ENCODE measurements around the gene KRT72.
A peak's percentile ranks its signal among the peaks of the same experiment; 100 is the strongest.
"Not testable (repeated sequence)": the region's sequence is repeated elsewhere in the genome, so short reads cannot be mapped to it uniquely, and the experiment has no call there.

KRT72 gene

DNA sequence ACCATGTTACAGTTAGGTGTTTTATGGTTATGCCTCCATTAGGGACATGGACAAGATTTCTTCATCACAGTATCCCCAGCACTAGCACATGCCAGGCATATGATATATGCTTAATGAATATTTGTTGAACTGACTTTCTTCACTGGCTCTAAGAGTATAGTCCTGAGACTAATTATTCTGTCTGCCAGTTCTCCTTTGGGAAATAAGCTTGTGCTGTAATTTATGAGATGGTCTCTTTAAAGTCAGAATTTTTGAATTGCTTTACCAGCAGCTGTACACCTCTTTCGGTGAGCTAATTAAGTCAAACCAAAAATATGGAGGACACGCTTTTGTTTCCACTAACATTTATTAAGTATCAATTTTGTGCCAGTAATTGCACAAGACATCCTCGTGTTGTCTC lies 4.8 kb upstream of the KRT72 start:
- no peak for DNase-seq

DNA sequence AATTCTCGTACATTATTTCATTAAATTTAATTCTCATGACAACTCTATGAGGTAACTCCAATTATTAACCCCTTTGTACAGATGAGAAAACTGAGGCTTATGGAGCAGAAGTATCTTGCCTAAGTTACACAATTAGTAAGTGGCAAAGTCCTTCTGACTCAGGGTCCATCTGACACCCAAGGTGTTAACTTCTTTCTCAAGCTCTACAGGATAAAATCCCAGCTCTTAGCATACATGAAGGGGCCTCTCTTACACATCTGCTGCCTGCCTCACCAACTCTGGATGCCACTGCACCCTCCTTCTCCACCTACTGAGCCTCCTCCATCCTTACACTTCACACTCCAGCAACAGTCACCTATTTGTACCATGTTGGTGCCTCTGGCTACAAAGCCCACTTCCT lies 4.3 kb upstream of the KRT72 start:
- DNase-seq, result no peak

DNA sequence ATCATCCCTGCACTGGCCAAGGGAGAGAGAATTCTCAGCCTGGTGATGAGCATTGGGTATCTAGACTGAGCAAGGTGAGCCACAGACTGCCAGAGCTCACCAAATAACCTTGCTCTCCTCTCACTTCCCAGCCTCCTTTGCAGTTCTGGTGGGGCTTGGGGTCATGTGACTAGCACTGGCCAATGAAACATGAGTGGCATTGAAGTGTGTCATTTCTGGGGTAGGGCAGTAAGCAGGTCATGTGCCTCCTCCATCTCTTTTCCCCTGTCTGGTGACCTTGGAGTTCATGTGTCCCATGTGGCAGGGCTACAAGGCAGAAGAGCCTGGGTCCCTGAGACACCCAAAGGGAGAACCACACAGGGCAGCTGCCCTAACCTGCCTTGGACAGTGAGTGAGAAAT lies 3.6 kb upstream of the KRT72 start:
- no peak for DNase-seq

DNA sequence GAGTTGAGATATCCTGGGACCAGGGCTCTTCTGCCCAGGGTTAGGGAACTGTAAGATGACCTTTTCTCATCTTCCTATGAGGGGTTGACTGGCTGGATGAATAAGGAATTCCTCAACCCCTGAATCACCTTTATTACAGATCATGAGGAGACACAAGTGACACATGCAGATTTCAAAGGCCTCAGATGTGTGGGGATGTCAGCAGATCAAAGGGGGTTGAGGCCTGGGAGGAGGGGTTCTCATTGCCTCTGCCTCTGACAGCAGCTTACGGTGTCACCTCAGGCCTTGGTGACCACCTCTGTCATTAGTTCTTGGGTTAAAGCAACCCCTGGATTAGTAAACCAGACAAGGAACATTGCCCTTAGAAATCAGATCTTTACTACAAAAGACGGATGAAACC lies 2.1 kb upstream of the KRT72 start:
- no peak for DNase-seq

DNA sequence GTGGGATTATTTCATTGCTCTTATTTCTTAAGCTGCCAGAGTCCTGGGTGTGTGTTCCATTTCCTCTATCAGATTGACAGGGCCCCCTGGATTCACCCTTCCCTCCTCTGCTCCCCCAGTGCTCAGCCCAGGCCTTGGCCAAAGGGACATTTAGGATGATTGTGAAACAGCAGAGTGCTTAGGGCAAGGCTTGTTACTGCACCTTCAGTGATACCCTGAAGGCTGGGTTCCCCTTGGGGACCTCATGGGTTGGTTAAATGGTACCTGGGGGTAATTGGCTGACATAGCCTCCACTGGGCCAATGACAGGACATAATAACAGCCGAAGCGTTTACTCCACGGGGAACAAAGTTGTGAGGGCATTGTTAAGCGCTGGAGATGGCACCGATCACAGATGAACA lies 1.3 kb upstream of the KRT72 start:
- DNase-seq, result no peak

DNA sequence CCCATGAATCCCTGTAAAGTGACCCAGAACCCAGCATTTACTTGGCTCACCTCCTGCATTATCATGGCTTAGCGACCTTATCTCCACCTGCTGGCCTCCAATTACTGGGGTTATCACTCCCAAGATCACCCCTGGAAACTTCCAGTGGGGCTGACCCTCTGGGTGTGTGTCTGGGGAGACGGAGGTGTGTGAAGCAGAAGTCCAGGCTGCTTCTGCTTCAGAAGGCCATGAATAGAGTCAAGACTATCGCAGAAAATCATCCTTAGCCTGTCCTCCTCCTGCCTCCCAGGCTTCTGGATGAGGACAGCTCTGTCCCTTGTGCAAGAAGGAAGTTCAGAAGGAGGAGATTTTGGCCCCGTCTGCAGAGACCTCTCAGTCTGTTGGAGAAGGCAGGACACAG lies 408 bp upstream of the KRT72 start:
- no peak for DNase-seq

DNA sequence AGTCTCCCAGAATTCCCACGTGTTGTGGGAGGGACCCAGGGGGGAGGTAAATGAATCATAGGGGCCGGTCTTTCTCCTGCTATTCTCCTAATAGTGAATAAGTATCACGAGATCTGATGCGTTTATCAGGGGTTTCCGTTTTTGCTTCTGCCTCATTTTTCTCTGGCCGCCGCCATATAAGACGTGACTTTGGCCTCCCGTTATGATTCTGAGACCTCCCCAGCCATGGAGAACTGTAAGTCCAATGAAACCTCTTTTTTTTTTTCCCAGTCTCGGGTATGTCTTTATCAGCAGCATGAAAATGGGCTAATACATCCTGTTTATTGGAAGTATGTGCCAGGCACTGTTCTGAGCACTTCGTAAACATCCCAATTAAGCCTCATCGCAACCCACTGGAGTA lies 788 bp downstream of the KRT72 start:
- no peak for DNase-seq

DNA sequence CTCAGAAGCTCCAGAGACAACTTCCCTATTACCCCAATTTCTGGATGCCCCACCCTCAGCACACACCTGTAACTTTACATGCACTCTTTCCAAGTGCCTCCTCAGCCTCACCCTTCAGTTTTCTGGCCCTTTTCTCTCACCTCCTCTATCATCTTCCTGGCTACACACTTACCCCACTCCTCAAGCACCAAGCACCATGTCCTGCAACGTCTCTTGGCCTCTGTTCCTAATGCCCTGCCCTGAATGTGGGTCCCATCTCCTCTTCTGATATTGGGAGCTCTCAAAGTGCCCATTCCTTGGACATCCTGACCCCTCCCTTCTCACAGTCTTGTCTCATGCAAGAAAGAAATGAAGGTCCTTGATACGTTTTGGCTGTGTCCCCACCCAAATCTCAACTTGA lies 1.2 kb downstream of the KRT72 start:
- no peak for DNase-seq

DNA sequence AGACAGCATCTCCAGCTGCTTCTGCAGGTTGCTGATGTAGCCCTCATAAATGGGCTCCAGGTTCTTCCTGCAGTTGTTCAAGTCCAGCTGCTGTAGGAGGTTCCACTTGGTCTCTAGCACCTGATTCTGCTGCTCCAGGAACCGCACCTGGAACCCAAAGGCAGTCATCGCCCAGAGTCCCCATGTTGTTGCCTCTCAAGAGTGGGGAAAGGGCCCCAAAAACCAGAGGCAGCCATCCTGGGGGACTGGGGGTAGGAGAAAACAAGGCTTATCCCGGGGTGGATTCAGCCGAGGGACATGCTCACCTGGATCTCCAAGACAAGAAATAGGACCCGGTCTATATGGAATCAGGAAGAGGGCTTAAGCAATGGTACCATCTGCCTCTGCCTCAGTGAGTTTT lies 2.3 kb downstream of the KRT72 start:
- no peak for DNase-seq

DNA sequence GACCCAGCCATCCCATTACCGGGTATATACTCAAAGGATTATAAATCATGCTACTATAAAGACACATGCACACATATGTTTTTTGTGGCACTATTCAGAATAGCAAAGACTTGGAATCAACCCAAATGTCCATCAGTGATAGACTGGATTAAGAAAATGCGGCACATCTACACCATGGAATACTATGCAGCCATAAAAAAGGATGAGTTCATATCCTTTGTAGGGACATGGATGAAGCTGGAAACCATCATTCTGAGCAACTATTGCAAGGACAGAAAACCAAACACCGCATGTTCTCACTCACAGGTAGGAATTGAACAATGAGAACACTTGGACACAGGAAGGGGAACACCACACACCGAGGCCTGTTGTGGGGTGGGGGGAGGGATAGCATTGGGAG lies 7.0 kb downstream of the KRT72 start:
- not testable (repeated sequence) for DNase-seq

DNA sequence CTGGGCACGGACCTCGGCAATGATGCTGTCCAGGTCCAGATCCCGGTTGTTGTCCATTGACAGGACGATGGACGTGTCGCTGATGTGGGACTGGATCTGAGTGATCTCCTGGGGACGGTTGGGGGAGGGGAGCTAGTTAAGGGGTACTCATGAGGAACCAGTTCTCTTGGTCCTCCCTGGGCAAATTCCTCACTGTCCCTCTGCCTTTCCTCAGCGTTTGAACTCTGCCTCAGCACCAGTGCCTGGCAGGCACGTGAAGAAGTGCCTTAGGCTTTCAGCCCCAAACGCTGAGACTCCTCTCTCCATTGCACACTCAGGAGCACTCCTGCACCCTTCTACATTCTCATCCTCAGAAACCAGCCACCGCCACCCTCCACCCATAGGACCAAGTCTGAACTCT lies 9.7 kb downstream of the KRT72 start:
- DNase-seq, result no peak

DNA sequence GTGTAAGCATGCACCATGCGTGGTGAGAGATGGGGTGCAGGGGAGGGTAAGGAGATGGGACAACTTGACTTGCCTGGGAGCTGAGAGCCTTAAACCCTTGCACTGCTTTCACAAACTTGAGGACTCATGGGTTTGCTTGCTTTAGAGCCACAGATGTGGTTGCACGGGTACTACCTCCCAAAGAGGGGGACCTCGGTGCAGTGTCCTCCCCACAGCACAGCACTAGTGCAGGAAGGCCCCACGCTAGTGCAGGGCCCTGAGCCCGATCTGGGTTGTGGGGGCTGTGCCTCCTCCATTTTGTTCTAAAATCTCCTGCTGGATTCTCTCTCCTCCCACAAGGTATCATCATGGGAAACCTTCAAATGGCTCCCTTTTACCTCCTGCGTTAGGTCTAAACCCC lies 11.2 kb downstream of the KRT72 start:
- no peak for DNase-seq

DNA sequence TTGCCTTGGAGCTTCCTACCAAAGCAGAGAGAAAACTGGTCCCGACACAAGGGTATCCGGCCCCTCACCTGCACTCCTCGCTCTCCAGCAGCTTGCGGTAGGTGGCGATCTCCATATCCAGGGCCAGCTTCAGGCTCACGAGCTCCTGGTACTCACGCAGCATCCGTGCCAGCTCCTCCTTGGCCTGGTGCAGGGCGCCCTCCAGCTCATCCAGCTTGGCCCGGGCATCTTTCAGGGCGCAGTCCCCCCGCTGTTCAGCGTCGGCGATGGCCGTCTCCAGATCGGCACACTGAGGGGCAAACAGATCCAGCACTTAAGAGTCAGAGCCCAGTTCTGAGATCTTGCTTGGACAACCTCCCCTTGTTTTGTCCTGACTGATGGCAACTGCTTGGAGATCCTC lies 13.7 kb downstream of the KRT72 start:
- DNase-seq, result no peak

DNA sequence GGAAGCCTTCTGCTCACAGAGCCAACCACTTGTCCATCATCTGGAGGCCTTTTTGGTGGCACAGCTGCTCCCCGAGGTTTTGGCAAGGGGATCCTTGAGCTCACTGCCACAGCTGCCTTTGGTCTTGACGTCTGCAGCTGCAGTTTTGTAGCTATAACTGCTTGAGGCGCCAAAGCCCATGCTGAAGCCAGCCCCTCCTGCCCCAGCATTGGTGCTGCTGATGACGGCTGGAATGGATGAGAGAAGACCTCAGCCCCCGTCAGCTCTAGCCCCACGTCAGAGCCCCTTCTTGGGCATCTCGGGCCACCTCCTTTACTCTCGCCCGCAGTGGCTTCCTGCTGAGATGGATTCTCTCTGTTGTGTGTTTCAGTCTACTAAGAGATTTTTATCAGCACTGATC lies 15.3 kb downstream of the KRT72 start:
- DNase-seq, result no peak

DNA sequence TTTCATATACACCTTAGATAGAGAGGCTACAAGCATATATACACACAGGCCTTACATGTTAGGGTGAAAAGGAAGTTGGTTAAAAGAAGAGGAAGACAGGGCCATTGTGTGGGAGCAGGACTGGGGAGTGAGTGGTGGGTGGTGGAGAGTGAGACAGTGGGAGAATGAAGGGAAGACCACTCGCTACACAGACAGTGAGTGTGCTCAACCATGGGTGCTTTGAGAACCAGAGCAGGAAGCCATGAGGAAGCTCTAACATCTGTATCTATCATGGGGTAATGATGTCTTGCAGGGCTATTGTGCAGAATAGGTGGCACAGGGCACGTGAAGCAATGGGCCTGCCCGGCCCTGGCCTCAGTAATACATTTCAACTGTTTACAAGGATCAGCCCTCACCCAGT lies 16.2 kb downstream of the KRT72 start:
- DNase-seq, result no peak

DNA sequence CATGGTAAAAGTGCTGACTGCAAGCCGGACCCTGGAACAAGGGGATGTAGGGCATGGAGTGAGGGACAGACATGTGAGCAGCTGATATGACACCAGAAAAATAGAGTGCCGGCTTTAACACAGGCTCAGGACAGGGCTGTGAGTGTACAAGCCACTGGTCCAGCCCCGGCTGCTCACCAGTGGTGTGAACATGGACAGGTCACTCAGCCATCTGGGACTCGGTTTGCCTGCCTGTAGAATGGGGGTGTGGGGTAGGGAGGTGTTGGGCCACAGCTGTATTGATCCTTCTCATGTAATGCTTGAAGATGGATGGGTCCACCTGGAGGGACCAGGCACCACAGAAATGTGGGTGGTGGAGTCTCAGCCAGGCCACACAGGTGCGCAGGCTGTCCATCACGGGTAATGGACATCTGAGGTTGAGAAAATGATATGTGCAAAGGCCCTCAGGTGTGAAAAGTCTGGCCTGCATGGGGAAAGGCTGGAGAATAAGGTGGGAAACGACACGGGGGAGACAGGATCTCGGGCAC lies 17.0 kb downstream of the KRT72 start:
- no peak for DNase-seq

DNA sequence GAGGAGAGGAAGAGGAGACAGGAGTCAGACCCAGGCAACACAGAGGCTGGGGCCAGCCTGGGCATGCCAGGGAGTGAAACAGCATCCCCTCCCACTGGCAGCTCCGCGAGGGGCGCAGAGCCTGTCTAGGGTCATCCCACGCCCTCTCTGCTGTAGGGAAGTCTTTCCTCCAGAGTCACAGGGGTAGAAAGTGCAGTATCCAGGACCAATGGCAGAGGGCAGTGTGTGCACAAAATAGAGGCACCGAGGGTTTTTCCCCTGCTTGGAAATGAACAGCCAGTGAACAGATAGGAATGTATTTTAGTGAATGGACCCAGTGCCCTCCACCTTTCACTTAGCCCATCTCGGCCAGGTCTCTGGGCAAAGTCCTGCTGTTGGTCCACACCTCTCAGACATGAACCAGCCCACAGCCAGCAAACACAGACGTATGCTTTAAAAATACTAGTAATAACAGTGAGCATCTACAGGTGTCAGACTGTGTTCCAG lies 18.2 kb downstream of the KRT72 start:
- peak; percentile 26 for DNase-seq

DNA sequence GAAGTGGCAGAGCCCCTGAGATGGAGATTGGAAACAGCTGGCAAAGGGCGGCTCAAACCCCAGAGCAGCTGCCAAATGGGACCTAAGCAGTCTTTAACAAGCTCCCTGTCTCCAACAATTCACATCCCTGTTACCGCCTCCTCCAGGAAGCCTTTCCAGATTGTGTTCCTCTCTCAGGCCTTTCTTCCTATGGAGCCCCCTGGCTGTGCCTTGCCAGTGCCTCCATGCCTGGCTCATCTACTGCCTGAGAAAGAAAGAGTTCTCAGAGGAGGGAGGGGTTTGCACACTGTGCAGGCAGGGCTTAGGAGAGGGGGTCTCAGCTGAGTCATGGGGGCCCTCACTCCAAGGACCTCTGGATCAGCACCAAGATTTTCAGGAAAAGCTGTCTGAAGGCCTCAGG lies 18.8 kb downstream of the KRT72 start:
- no peak for DNase-seq

DNA sequence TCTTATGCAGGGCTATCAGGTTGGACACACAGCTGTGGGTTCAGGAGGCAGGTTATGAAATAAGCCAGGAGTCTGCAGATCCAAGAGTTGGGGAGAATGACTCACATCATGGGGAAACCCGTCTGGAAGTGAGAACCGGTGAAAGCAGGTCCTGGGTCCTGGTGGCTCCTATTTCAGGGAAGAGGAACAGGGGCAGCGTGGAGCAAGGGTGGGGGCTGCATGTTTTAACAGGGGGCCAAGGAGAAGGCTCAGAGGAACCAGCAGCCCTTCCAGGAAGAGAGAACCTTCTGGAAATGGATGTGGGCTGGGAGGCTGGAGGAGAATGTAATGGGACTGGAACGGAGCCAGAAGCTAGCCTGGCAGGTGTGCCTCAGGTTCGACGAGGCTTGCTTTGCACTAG lies 19.8 kb downstream of the KRT72 start:
- DNase-seq, result no peak

DNA sequence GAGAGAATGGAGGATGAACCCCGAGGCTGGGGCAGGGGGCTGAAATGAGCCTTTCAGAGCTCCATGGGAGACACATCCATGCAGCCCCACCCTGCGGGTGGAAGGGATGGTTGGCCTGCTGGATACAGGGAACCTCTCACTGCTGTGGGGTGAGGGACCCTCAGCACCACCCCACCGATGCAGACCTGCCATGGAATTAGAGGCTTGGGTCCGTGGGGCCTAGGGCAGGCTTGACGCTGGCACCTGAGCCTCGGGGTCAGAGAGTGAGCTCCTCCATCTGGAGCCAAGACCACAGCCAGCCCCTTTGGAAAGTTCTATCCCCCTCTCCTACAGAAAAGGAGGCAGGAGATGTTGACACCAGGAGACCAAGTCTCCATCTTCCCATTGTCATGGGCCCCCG lies 20.2 kb downstream of the KRT72 start:
- no peak for DNase-seq

DNA sequence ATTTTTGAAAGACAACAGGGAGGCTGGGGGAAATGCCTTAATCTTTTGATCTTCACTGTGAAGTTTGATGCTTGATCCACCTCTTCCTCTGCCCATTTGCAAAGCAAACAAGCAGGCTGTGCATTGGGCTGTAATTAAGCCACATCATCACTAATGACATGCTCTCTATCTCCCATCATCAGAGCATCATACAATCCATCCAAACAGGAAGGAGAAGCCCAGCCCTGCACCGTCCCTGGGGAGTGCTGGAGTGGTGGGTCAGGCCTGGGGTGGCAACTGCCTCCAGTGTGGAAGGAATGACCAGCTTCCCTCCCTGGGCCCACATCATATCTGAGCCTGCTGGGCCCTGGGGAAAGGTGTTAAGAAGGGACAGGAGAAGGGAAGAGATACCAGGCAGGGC lies 20.8 kb downstream of the KRT72 start:
- no peak for DNase-seq

DNA sequence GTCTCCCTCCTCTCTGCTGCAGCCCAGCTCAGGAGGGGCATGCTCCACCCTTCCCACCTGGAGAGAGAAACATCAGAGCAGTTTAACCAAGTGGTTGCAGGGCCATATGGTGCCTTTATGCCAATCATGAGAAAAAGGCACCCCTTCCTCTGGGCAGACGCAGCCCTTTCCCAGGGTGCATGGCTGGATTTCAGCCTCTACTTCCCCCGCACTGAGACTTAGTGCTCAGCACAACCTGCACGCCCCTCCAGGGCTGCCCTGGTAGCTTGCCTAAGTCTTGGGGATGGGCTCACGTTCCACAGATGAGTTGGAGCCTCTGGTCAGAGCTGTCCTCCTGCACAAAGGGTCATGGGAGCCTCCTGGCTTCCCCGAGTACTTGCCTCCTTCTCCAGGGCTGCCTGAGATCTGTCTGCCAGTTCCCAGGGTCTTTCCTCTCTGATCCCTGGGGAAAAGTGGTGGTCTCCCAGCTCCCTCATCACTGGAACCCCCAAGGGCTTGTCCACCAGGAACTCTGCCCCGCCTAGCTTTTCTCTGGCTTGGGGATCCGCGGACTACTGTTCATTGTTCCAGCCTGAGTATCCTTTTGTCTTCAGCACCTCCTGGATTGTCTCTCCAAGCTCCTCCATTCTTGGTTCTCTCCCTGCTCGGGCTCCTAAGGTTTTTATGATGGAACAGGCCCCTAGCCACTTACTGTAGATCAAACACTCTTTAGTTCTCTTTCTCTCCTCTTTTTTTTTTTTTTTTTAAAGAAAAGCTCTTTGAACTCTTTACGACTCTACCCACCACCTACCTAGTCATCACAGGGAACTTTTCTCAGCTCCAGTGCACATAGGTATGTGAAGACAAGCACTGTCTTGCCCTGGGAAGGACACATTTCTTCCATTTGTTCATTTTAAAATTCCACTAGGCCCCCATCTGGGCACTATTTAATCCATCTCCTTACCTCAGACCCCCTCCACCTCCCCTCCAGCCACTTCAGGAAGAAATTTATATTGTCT lies 21.5 kb downstream of the KRT72 start:
- no peak for DNase-seq

DNA sequence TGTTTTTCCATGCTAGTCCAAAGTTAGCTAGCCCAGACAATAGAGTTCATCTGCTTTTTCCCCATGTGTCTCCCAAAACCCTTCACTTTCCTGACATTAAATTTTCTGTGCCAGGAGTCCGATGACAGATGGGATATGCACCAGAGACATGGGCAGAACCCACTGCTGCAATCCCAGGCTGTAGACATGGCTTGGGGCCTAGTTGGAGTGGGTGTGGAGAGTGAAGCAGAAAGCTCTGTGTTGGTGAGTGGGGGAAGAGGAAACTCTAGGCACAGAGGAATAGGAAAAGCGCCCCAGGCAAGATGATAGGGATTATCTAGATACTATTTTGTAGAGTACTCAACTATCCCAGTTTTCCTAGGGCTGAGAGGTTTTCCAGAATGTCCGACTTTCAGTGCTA lies 22.8 kb downstream of the KRT72 start:
- DNase-seq, result no peak

DNA sequence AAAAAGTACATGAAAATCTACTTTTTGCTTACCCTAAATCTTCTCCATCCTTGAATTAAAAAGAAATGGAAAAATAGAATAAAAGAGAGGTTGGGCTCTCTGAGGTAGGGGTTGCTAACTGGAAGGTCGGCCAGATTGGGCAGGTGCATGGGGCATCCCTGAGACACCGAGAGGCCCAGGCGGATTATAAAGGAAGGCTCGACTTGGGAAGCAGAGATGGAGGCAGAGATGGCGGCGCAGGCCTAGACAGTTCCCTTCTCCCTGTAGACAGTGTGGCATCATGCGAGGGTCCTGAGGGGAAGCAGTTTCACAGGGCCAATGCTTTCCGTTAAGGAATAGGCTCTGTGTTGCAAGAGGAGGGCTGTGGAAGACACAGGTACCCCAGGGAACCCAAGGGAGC lies 23.9 kb downstream of the KRT72 start:
- DNase-seq, result no peak

DNA sequence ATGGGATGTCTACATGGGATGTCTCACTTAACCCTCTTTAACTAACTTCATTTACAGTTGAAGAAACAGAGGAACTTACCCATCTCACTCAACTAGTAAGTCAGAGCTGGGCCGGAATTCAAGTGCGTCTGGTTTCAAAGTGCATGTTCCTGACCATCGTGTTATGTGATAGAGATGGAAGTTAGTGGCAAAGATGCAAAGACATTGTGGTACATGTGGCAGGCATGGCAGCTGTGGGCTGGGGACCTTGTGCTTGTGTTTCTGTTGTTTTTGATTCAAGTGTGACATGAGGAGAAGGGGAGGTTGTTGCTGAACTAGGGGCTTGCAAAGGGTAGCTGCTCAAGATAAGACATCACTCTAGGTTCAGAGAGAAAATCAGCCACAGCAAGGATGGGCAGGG lies 25.3 kb downstream of the KRT72 start:
- DNase-seq, result no peak
